Esophagus muscularis mucosa (tissue), 4 donors: ENCODE measurements around the gene SHISA6. TPM values are rescaled to one million over a fixed set of nuclear protein-coding genes. Genes with fewer than 3 reads are reported as not detected.
A peak's percentile ranks its signal among the peaks of the same experiment; 100 is the strongest.

Source experiments
- DNase-seq: peaks from one replicate; pipeline ENCODE4 v3.0.0-alpha.2; 2017; ENCODE audit errors: extremely low spot score
- H3K27ac ChIP-seq, 4 donors: fragments of 200-600 bp; sonication (generic); replicated peaks in 1 of 4; 1 replicate in 3 of 4; 2 replicates in 1 of 4; pipeline ENCODE4 v1.5.1; 2016 to 2019; ENCODE audit warnings: mild to moderate bottlenecking in 1 of 4
- H3K27me3 ChIP-seq, 4 donors: fragments of 200-600 bp; sonication (generic); one replicate each; pipeline versions ENCODE4 v1.5.1 to v1.6.0; 2016 to 2019
- H3K36me3 ChIP-seq, 4 donors: fragments of 200-600 bp; sonication (generic); one replicate each; pipeline ENCODE4 v1.5.1; 2016 to 2019
- H3K4me1 ChIP-seq, 4 donors: fragments of 200-600 bp; sonication (generic); one replicate each; pipeline ENCODE4 v1.5.1; 2016 to 2019
- H3K4me3 ChIP-seq, 4 donors: fragments of 200-600 bp; sonication (generic); 1 replicate in 2 of 4; 2 replicates in 2 of 4; pipeline ENCODE4 v1.5.1; 2016 to 2019; ENCODE audit warnings: mild to moderate bottlenecking in 4 of 4, moderate library complexity in 1 of 4
- H3K9me3 ChIP-seq, 4 donors: fragments of 200-600 bp; sonication (generic); 1 replicate in 3 of 4; 2 replicates in 1 of 4; pipeline ENCODE4 v1.5.1; 2016 to 2019
- CTCF ChIP-seq, 3 experiments: fragments of 200-600 bp in 2 of 3; fragments of 450-650 bp in 1 of 3; sonication (generic) in 2 of 3; IDR thresholded peaks; one replicate each; pipeline ENCODE4 v1.5.1; 2017 to 2019; ENCODE audit warnings: antibody characterized with exemption in 3 of 3, mild to moderate bottlenecking in 2 of 3, moderate library complexity in 1 of 3
- EP300 ChIP-seq: sonication (generic); formaldehyde crosslinking; IDR thresholded peaks from one replicate; pipeline ENCODE4 v1.6.1; 2017; ENCODE audit warnings: antibody characterized with exemption
- POLR2A ChIP-seq: fragments of 450-650 bp; IDR thresholded peaks from one replicate; pipeline ENCODE4 v1.6.1; 2017; ENCODE audit warnings: antibody characterized with exemption, moderate library complexity, mild to moderate bottlenecking, low read depth
- POLR2AphosphoS5 ChIP-seq, 2 donors: sonication (generic); formaldehyde crosslinking; IDR thresholded peaks; one replicate each; pipeline ENCODE4 v1.6.1; 2017; ENCODE audit warnings: antibody characterized with exemption in 2 of 2
- WGBS: methylation state at CpG from one replicate; pipeline ENCODE4 v1.1.5; 2018; 5-methylcytosine and 5-hydroxymethylcytosine counted together
- intact Hi-C: fragments of 100-400 bp; cut with DNase I; formaldehyde crosslinking; loops from one replicate; pipeline ENCODE4 v1.15.1; 2023
- total RNA-seq, 4 donors: library from RNA; depleted of rRNA; stranded (reverse); fragments of >200 nt; gene quantifications; one replicate each; pipeline versions ENCODE4 v1.1.0 to v1.2.1, GENCODE V29; 2016

Gene SHISA6
- total RNA-seq, 4 donors from 2014 or later: 0.83 to 1.7 (median 1.4) TPM

GRCh38 chr17:11353601-11354000, 112.6 kb downstream of the SHISA6 start:
- no peak for DNase-seq
- Histone ChIP-seq H3K36me3 (no peaks in the 10 kb centered on the region), H3K4me1 (no peaks in the 10 kb centered on the region), H3K9me3 (no peaks in the 10 kb centered on the region), H3K27ac (no peak overlapping the region), H3K27me3 (no peaks in the 10 kb centered on the region), H3K4me3 (no peak overlapping the region)
- 58% methylated on average over 5 of the region's 5 CpGs for WGBS
- TF ChIP-seq EP300: no peak
- TF ChIP-seq POLR2AphosphoS5 (IDR thresholded peaks at IDR 0.05): no peak
- TF ChIP-seq CTCF (IDR thresholded peaks at IDR 0.05): no peak
- TF ChIP-seq POLR2A: no peak
- intact Hi-C loops: no loop called here

GRCh38 chr17:11356371-11356770, 115.4 kb downstream of the SHISA6 start:
- intact Hi-C loops: no loop called here
- Histone ChIP-seq H3K4me3 (no peak overlapping the region), H3K36me3 (no peaks in the 10 kb centered on the region), H3K27me3 (no peaks in the 10 kb centered on the region), H3K4me1 (no peaks in the 10 kb centered on the region), H3K27ac (no peak overlapping the region), H3K9me3 (no peaks in the 10 kb centered on the region)
- peak; percentile 91 for DNase-seq
- TF ChIP-seq EP300 (no peak), CTCF (IDR thresholded peaks at IDR 0.05) (no peak), POLR2AphosphoS5 (IDR thresholded peaks at IDR 0.05) (no peak), POLR2A (no peak)
- WGBS: 83% methylated on average over 1 of the region's 2 CpGs

GRCh38 chr17:11363565-11364117, 122.6 kb downstream of the SHISA6 start:
- WGBS: 67% methylated on average over 5 of the region's 5 CpGs
- H3K9me3 ChIP-seq: no peaks in the 10 kb centered on the region
- no peak for TF ChIP-seq CTCF (IDR thresholded peaks at IDR 0.05)
- no peak for TF ChIP-seq EP300
- TF ChIP-seq POLR2A: no peak
- no peak for TF ChIP-seq POLR2AphosphoS5 (IDR thresholded peaks at IDR 0.05)
- H3K27ac ChIP-seq: no peak overlapping the region
- H3K4me3 ChIP-seq: no peak overlapping the region
- intact Hi-C loops: no loop called here
- H3K36me3 ChIP-seq: no peaks in the 10 kb centered on the region
- no peaks in the 10 kb centered on the region for H3K27me3 ChIP-seq
- peak; percentile 53 for DNase-seq
- no peaks in the 10 kb centered on the region for H3K4me1 ChIP-seq

GRCh38 chr17:11366272-11366850, 125.3 kb downstream of the SHISA6 start:
- intact Hi-C loops: no loop called here
- TF ChIP-seq CTCF (IDR thresholded peaks at IDR 0.05) (no peak), POLR2A (no peak), POLR2AphosphoS5 (IDR thresholded peaks at IDR 0.05) (no peak), EP300 (no peak)
- DNase-seq: peak; percentile 21
- Histone ChIP-seq H3K27me3 (no peaks in the 10 kb centered on the region), H3K4me3 (no peak overlapping the region), H3K4me1 (no peaks in the 10 kb centered on the region), H3K36me3 (no peaks in the 10 kb centered on the region), H3K27ac (no peak overlapping the region), H3K9me3 (no peaks in the 10 kb centered on the region)
- 57% methylated on average over 4 of the region's 4 CpGs for WGBS

GRCh38 chr17:11369575-11369974, 128.6 kb downstream of the SHISA6 start:
- Histone ChIP-seq H3K9me3 (no peaks in the 10 kb centered on the region), H3K27me3 (no peaks in the 10 kb centered on the region), H3K4me1 (no peaks in the 10 kb centered on the region), H3K27ac (no peak overlapping the region), H3K36me3 (no peaks in the 10 kb centered on the region), H3K4me3 (no peak overlapping the region)
- TF ChIP-seq CTCF (IDR thresholded peaks at IDR 0.05): no peak
- TF ChIP-seq POLR2AphosphoS5 (IDR thresholded peaks at IDR 0.05): no peak
- no peak for TF ChIP-seq POLR2A
- TF ChIP-seq EP300: no peak
- WGBS: 36% methylated on average over 5 of the region's 6 CpGs
- intact Hi-C loops: no loop called here
- peak; percentile 86 for DNase-seq
